WI38 (cell line): ENCODE measurements around the gene SLC35F3.

Experiments
- H3K4me3 ChIP-seq: 2 replicates; pipeline ENCODE4 v1.5.1; 2011; ENCODE audit warnings: low read depth, mild to moderate bottlenecking, control low read depth, low read length
- CTCF ChIP-seq: IDR thresholded peaks from 2 replicates; pipeline ENCODE4 v1.5.1; 2012; ENCODE audit warnings: low read depth, mild to moderate bottlenecking, control low read depth, low read length

The SLC35F3 gene

DNA sequence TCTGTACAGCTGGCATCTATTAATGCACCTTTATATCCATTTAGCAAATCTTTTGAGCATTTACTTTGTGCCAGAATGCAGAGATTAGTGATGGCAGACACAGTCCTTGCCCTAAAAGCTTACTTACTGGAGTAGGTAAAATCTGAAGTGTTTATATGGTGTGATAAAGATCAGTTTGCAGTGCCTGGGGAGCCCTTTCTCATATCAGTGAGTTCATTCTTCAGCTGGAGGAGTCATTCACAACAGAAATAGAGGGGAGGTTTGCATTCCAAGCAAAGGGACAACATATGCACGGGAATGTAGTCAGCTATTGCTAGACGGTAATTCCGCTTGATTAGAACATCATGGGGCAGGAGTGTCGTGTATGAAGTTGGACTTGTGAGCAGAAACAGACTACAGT is 8.4 kb downstream of the SLC35F3 start:
- TF ChIP-seq CTCF: no peak
- no peak overlapping the region for H3K4me3 ChIP-seq

GRCh38 chr1:233916706-233917105 is 12.2 kb downstream of the SLC35F3 start:
- H3K4me3 ChIP-seq: no peak overlapping the region
- no peak for TF ChIP-seq CTCF

DNA sequence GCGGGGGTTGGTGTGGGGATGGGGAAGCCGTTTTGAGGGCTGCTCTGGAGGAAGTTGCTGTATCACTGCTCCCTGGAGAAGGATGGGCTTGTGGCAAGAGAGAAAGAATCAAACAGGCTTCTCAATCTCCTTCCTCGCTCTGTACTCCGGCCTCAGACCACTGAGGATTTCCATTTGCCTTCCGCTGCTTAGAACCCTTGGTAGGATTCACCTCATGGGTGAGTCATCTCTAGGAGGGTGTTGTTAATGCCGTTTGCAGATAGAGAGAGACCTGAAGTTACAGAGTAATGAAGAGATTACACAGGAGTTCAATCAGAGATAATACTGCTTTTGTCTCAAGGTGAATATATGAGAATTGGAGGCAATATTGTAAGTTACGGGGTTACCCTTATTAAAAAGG is 15.3 kb downstream of the SLC35F3 start:
- no peak overlapping the region for H3K4me3 ChIP-seq
- no peak for TF ChIP-seq CTCF

GRCh38 chr1:233928123-233928522 is 23.6 kb downstream of the SLC35F3 start:
- no peak for TF ChIP-seq CTCF
- no peak overlapping the region for H3K4me3 ChIP-seq

GRCh38 chr1:233933339-233933738 is 28.9 kb downstream of the SLC35F3 start:
- H3K4me3 ChIP-seq: no peak overlapping the region
- no peak for TF ChIP-seq CTCF

GRCh38 chr1:233935297-233935868 is 30.9 kb downstream of the SLC35F3 start:
- TF ChIP-seq CTCF: no peak
- H3K4me3 ChIP-seq: no peak overlapping the region

- no peak for TF ChIP-seq CTCF
- H3K4me3 ChIP-seq: no peak overlapping the region
These were observed 31.9 kb downstream of the SLC35F3 start for GRCh38 chr1:233936422-233936821.
